H1 (cell line): ENCODE results near the gene UVSSA. TPM values are rescaled to one million over a fixed set of nuclear protein-coding genes. Genes with fewer than 3 reads are reported as not detected.

Experiments
- ATF3 ChIP-seq: IDR thresholded peaks from 2 replicates; pipeline ENCODE4 v1.6.1; 2011; ENCODE audit warnings: low read depth, mild to moderate bottlenecking, low read length; ENCODE audit not compliant: insufficient read depth
- BCL11A ChIP-seq, 2 experiments: IDR thresholded peaks; one replicate each; pipeline ENCODE4 v1.6.1; 2011; ENCODE audit warnings: low read depth in 2 of 2, low read length in 2 of 2, mild to moderate bottlenecking in 2 of 2
- CBX5 ChIP-seq: fragments of 300-800, 300-1000 bp; sonication (generic); IDR thresholded peaks from 2 replicates; pipeline ENCODE4 v1.7.1; 2016; ENCODE audit warnings: antibody characterized with exemption, low read length, low read depth
- CHD2 ChIP-seq: IDR thresholded peaks from 2 replicates; pipeline ENCODE4 v1.6.1; 2012; ENCODE audit warnings: low read length, improper control_type of control experiment
- CREB1 ChIP-seq: IDR thresholded peaks from 2 replicates; pipeline ENCODE4 v1.6.1; 2012; ENCODE audit warnings: inconsistent platforms
- CTBP2 ChIP-seq: IDR thresholded peaks from 2 replicates; pipeline ENCODE4 v1.7.0; 2011; ENCODE audit warnings: borderline replicate concordance, mild to moderate bottlenecking, moderate library complexity, mixed read lengths, low read length; ENCODE audit not compliant: insufficient read depth, insufficient read length
- EP300 ChIP-seq, 2 experiments: IDR thresholded peaks; 1 replicate in 1 of 2; 2 replicates in 1 of 2; pipeline ENCODE4 v1.6.1; 2011 to 2012; ENCODE audit warnings: low read depth in 2 of 2, low read length in 2 of 2, mild to moderate bottlenecking in 2 of 2, borderline replicate concordance in 1 of 2, inconsistent platforms in 1 of 2, moderate library complexity in 1 of 2
- JUND ChIP-seq: IDR thresholded peaks from 2 replicates; pipeline ENCODE4 v1.6.1; 2011; ENCODE audit warnings: mild to moderate bottlenecking, improper control_type of control experiment, low read length
- POLR2A ChIP-seq, 2 experiments: IDR thresholded peaks; 1 replicate in 1 of 2; 2 replicates in 1 of 2; pipeline ENCODE4 v1.6.1; 2011; ENCODE audit warnings: low read depth in 2 of 2, low read length in 2 of 2, mild to moderate bottlenecking in 2 of 2; ENCODE audit errors: control extremely low read depth in 1 of 2
- RAD21 ChIP-seq, 2 experiments: IDR thresholded peaks in 1 of 2; conservative IDR thresholded peaks in 1 of 2; 2 replicates each; pipeline ENCODE4 v1.6.1; 2011; ENCODE audit warnings: low read depth in 2 of 2, low read length in 2 of 2, improper control_type of control experiment in 1 of 2, inconsistent platforms in 1 of 2, mild to moderate bottlenecking in 1 of 2, moderate library complexity in 1 of 2
- RBBP5 ChIP-seq: IDR thresholded peaks from 2 replicates; pipeline ENCODE4 v1.7.1; 2012; ENCODE audit warnings: low read depth, mild to moderate bottlenecking, inconsistent platforms, low read length, moderate library complexity, borderline replicate concordance
- RFX5 ChIP-seq: IDR thresholded peaks from 2 replicates; pipeline ENCODE4 v1.6.1; 2011; ENCODE audit warnings: low read depth, low read length, improper control_type of control experiment, borderline replicate concordance
- TAF1 ChIP-seq: IDR thresholded peaks from 2 replicates; pipeline ENCODE4 v1.6.1; 2011; ENCODE audit warnings: mild to moderate bottlenecking, low read depth, low read length
- TAF7 ChIP-seq: optimal IDR thresholded peaks from 2 replicates; pipeline ENCODE3; 2011; ENCODE audit warnings: low read depth, mild to moderate bottlenecking, inconsistent platforms, low read length, moderate library complexity, borderline replicate concordance
- polyA plus RNA-seq, 7 experiments: library from polyadenylated mRNA; depleted of rRNA in 3 of 7; stranded (reverse) in 5 of 7; unstranded in 2 of 7; fragments of >200 nt in 5 of 7; fragments of 200-250 nt in 2 of 7; gene quantifications; 1 replicate in 5 of 7; 2 replicates in 1 of 7; 4 replicates in 1 of 7; pipeline versions ENCODE4 v1.2.1 to v1.2.3, GENCODE V29; 2011 to 2013; ENCODE audit warnings: missing spikeins in 2 of 7, mixed read lengths in 2 of 7
- total RNA-seq: library from RNA; stranded (reverse); fragmentation: NEBNext Ultra II Directional; extraction: Animal tissue kit (Norgen Biotek cat#: 25700); gene quantifications from 2 replicates; pipeline ENCODE4 v1.2.1, GENCODE V29; 2021

Gene UVSSA
- total and polyA plus RNA-seq, 2 of the 8 experiments (the other 6 are each of a cell fraction or from before 2014, with no cell fraction given), result 14.5 to 19.4 TPM

- no peak for TF ChIP-seq RFX5
- no peak for TF ChIP-seq CTBP2
- no peak for TF ChIP-seq BCL11A (IDR thresholded peaks at IDR 0.05; ENCODE audit: low read depth in 2 of 2, low read length in 2 of 2)
- no peak for TF ChIP-seq RAD21 (IDR thresholded peaks at IDR 0.05 in 1 of 2, conservative IDR thresholded peaks at IDR 0.05 in 1 of 2; ENCODE audit: low read depth in 2 of 2, low read length in 2 of 2)
- no peak for TF ChIP-seq JUND
- TF ChIP-seq TAF1, result peak; percentile 58
- TF ChIP-seq CHD2, result no peak
- TF ChIP-seq ATF3, result no peak
- no peak for TF ChIP-seq CREB1
- no peak for TF ChIP-seq TAF7
- TF ChIP-seq RBBP5, result no peak; the same call in 1 of the 2 replicates
- no peak for TF ChIP-seq EP300 (IDR thresholded peaks at IDR 0.05; ENCODE audit: borderline replicate concordance in 1 of 2, low read depth in 2 of 2, low read length in 2 of 2)
- TF ChIP-seq CBX5, result no peak
- peak in 1 of 2 experiments; percentile 49; a peak in 1 of 3 replicates for TF ChIP-seq POLR2A (IDR thresholded peaks at IDR 0.05; ENCODE audit: control extremely low read depth in 1 of 2, low read depth in 2 of 2, low read length in 2 of 2)
These were observed 429 bp downstream of the UVSSA start (continued) for GRCh38 chr4:1347410-1347864.
